ENCODE measurements around the gene TOM1L1.
"Not testable (repeated sequence)": the region's sequence is repeated elsewhere in the genome, so short reads cannot be mapped to it uniquely, and the experiment has no call there.

TOM1L1 gene, protein sequence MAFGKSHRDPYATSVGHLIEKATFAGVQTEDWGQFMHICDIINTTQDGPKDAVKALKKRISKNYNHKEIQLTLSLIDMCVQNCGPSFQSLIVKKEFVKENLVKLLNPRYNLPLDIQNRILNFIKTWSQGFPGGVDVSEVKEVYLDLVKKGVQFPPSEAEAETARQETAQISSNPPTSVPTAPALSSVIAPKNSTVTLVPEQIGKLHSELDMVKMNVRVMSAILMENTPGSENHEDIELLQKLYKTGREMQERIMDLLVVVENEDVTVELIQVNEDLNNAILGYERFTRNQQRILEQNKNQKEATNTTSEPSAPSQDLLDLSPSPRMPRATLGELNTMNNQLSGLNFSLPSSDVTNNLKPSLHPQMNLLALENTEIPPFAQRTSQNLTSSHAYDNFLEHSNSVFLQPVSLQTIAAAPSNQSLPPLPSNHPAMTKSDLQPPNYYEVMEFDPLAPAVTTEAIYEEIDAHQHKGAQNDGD

DNA sequence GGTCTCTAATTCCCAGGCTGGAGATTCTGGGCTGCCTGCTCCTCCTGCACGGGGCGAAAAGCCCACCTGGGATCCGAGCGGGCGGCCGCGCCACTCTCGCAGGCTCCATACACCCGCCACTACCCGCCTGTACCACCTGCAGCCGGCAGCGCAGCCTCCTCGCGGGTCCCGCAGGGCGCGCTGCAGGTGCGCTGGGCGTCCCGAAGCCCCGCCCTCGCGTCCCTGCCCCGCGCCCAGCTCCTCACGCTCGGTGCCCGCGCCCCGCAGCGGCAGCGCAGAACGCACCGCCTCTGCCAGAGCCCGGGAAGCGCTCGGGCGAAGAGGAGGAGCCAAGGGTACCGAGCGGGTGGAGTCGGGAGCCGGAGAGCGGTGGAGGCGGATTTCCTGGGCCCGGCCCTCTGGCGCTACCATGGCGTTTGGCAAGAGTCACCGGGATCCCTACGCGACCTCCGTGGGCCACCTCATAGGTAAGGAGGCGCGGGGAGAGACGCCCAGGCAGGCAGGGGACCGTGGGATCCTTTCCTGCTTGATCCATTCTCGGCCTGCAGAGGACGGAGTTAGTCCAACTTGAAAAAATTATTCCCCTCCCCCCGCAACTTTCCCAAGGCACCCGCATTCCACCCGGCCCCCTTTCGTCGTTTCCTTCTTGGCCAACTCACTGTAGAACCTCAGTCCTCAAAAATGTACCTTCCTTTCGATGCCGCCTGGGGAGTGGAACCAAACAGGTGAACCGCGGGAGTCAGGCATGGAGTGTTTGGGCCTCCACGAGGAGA lies at the start of gene TOM1L1:
TSS of gene TOM1L1 (plus strand) at position 396 of the 773 bp plus-strand sequence. CDS start at position 410, 14 bp downstream.
- peaks cover 6% of the 10 kb centered on the region for H3K4me1 Mint-ChIP-seq
- DNase-seq, result peak; percentile 20
- no peaks in the 10 kb centered on the region for H3K9me3 Mint-ChIP-seq
- ATAC-seq, result peak; percentile 63
- peak within 1 kb of the TSS; percentile 19 for H3K4me3 Mint-ChIP-seq
- no peak within 1 kb of the TSS for H3K27ac Mint-ChIP-seq
- H3K36me3 Mint-ChIP-seq (ENCODE audit: low read depth), result no peaks in the 10 kb centered on the region
- H3K27me3 Mint-ChIP-seq, result peaks cover 44% of the 10 kb centered on the region

GRCh38 chr17:54859187-54859586 lies 41.5 kb upstream of the TOM1L1 start:
- Mint-ChIP-seq H3K4me1 (no peaks in the 10 kb centered on the region), H3K4me3 (no peak overlapping the region), H3K36me3 (ENCODE audit: low read depth) (no peaks in the 10 kb centered on the region), H3K9me3 (no peaks in the 10 kb centered on the region), H3K27ac (no peak overlapping the region), H3K27me3 (no peaks in the 10 kb centered on the region)
- ATAC-seq (no peak), DNase-seq (no peak)

GRCh38 chr17:54860617-54861470 lies 39.8 kb upstream of the TOM1L1 start:
- no peak overlapping the region for H3K4me3 Mint-ChIP-seq
- ATAC-seq (no peak), DNase-seq (no peak)
- no peaks in the 10 kb centered on the region for H3K9me3 Mint-ChIP-seq
- no peaks in the 10 kb centered on the region for H3K4me1 Mint-ChIP-seq
- H3K27me3 Mint-ChIP-seq, result peaks cover 3% of the 10 kb centered on the region
- no peak overlapping the region for H3K27ac Mint-ChIP-seq
- no peaks in the 10 kb centered on the region for H3K36me3 Mint-ChIP-seq (ENCODE audit: low read depth)

GRCh38 chr17:54861471-54861983 lies 39.1 kb upstream of the TOM1L1 start:
- H3K4me1 Mint-ChIP-seq, result no peaks in the 10 kb centered on the region
- ATAC-seq, result no peak
- H3K27ac Mint-ChIP-seq, result no peak overlapping the region
- no peaks in the 10 kb centered on the region for H3K36me3 Mint-ChIP-seq (ENCODE audit: low read depth)
- no peak for DNase-seq
- no peaks in the 10 kb centered on the region for H3K9me3 Mint-ChIP-seq
- peaks cover 3% of the 10 kb centered on the region for H3K27me3 Mint-ChIP-seq
- no peak overlapping the region for H3K4me3 Mint-ChIP-seq

GRCh38 chr17:54863176-54863575 lies 37.5 kb upstream of the TOM1L1 start:
- H3K27ac Mint-ChIP-seq, result no peak overlapping the region
- no peak overlapping the region for H3K4me3 Mint-ChIP-seq
- DNase-seq (no peak), ATAC-seq (no peak)
- no peaks in the 10 kb centered on the region for H3K36me3 Mint-ChIP-seq (ENCODE audit: low read depth)
- H3K4me1 Mint-ChIP-seq, result no peaks in the 10 kb centered on the region
- peaks cover 3% of the 10 kb centered on the region for H3K27me3 Mint-ChIP-seq
- no peaks in the 10 kb centered on the region for H3K9me3 Mint-ChIP-seq

DNA sequence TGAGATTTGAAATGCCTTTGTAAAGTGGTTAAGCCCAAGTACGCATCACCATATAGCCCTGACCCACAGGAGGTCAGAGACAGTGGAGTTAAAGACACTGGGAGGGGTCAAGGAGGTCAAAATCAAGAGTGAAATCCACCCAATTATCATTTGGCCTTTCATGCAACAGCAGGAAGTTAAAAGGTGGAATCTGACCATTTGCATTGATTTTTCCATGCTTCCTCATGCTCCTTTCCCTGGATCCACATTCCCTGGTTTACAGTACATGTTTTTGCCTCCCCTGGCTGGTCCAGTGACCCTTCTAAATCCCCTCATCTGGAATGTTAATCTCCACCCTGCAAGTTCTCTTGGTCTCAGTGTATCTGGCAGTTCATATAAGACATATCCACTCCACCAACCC lies 36.6 kb upstream of the TOM1L1 start:
- no peak overlapping the region for H3K4me3 Mint-ChIP-seq
- no peaks in the 10 kb centered on the region for H3K9me3 Mint-ChIP-seq
- DNase-seq (no peak), ATAC-seq (no peak)
- peaks cover 3% of the 10 kb centered on the region for H3K27me3 Mint-ChIP-seq
- no peaks in the 10 kb centered on the region for H3K36me3 Mint-ChIP-seq (ENCODE audit: low read depth)
- H3K27ac Mint-ChIP-seq, result no peak overlapping the region
- no peaks in the 10 kb centered on the region for H3K4me1 Mint-ChIP-seq

DNA sequence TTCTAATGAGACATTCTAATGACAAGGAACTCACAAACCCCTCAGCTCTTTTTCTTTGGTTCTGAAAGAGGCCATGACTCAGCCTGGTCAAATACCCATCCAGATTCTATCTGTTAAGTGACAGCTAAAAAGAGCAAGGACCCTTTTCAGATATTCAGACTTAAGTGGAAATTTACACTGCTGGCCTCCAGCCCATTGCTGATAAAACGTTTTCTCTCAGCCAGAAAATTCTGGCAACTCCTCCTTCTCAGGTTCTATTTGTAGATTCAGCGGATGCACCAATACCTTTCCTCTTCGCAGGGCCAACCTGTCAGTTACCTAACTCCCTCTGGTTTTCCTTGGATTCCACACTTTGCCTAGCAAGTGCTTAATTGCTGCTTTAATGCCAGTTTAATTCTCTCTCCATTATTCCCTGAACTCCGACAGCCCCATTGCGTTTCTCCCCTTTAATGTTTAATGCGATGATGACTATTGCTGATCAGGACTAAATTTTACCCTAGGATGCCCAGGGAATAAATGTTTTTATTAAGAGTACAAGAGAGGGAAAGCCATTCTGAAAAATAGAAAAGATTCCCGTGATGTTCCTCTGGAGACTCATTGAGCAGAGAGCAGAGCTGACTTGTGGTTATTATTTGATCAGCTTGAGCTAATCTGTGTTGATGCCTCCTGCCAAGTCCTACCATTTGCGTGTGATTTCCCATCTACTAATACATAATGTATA lies 35.9 kb upstream of the TOM1L1 start:
- Mint-ChIP-seq H3K9me3 (no peaks in the 10 kb centered on the region), H3K4me3 (no peak overlapping the region), H3K27me3 (peaks cover 3% of the 10 kb centered on the region), H3K36me3 (ENCODE audit: low read depth) (no peaks in the 10 kb centered on the region), H3K4me1 (no peaks in the 10 kb centered on the region), H3K27ac (no peak overlapping the region)
- ATAC-seq (no peak), DNase-seq (no peak)

- Mint-ChIP-seq H3K4me3 (no peak overlapping the region), H3K4me1 (no peaks in the 10 kb centered on the region), H3K27me3 (peaks cover 5% of the 10 kb centered on the region), H3K27ac (no peak overlapping the region), H3K36me3 (ENCODE audit: low read depth) (no peaks in the 10 kb centered on the region), H3K9me3 (no peaks in the 10 kb centered on the region)
- no peak for DNase-seq
- no peak for ATAC-seq
These were observed 33.0 kb upstream of the TOM1L1 start for GRCh38 chr17:54867634-54868033.

DNA sequence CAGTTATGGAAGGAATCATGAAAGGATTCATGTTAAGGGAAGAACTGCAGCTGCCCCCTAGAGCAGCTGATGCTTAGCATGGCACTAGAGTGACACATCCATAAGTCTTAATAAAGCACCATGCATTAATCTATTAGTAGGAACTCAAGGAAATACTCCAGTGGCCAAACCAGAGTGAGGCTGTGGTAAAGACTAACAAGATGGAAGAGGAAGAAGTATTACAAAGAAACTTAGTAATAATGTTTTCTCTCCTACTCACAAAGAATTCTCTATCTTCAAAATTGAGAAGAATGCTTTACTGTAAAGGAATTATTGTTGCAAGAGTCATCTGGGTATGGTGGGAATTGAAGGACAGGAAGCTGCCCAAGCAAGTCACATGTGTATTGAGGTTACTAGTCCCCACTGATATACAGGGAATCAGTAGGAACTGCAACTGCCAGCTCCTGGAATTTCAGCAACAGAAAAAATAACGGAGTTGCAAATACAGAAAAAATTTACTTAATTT lies 29.9 kb upstream of the TOM1L1 start:
- Mint-ChIP-seq H3K27me3 (peaks cover 2% of the 10 kb centered on the region), H3K4me3 (no peak overlapping the region), H3K4me1 (no peaks in the 10 kb centered on the region), H3K9me3 (no peaks in the 10 kb centered on the region), H3K36me3 (ENCODE audit: low read depth) (no peaks in the 10 kb centered on the region), H3K27ac (no peak overlapping the region)
- no peak for ATAC-seq
- no peak for DNase-seq

GRCh38 chr17:54875906-54876305 lies 24.7 kb upstream of the TOM1L1 start:
- not testable (repeated sequence) for ATAC-seq; H3K9me3 Mint-ChIP-seq; H3K27ac Mint-ChIP-seq; H3K4me3 Mint-ChIP-seq; H3K27me3 Mint-ChIP-seq; DNase-seq; H3K36me3 Mint-ChIP-seq (ENCODE audit: low read depth); H3K4me1 Mint-ChIP-seq

- no peaks in the 10 kb centered on the region for H3K4me1 Mint-ChIP-seq
- H3K27me3 Mint-ChIP-seq, result peaks cover 4% of the 10 kb centered on the region
- DNase-seq (no peak), ATAC-seq (no peak)
- no peak overlapping the region for H3K4me3 Mint-ChIP-seq
- no peaks in the 10 kb centered on the region for H3K36me3 Mint-ChIP-seq (ENCODE audit: low read depth)
- H3K27ac Mint-ChIP-seq, result no peak overlapping the region
- no peaks in the 10 kb centered on the region for H3K9me3 Mint-ChIP-seq
These were observed 23.9 kb upstream of the TOM1L1 start for GRCh38 chr17:54876656-54877195.

DNA sequence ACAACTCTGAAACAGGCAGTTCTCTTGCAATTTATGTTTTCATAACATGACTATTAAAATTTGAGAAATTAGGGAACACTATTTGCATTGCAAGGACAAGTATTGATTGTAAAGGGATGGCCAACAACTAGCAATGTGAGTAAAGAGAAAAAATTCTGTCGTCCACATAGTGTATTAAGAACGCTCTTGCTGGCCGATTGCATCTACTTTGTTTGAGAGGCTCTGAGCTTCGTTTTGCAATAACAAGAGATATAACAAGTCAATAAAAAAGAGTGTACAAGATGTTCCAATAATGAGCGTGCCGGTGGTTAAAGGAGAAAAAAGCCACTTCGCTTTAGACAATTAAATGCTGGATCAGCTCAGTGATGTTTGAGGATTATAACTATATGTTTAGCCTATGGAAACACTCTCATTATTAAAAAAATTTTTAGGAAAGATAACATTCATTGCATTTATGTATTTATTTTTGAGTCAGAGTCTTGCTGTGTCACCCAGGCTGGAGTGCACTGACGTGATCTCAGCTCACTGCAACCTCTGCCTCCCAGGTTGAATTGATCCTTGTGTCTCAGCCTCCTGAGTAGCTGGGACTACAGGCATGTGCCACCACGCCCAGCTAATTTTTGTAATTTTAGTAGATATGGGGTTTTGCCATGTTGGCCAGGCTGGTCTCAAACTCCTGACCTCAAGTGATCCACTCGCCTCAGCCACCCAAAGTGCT lies 19.2 kb upstream of the TOM1L1 start:
- Mint-ChIP-seq H3K9me3 (no peaks in the 10 kb centered on the region), H3K4me1 (no peaks in the 10 kb centered on the region), H3K27ac (no peak overlapping the region), H3K27me3 (peaks cover 2% of the 10 kb centered on the region), H3K36me3 (ENCODE audit: low read depth) (no peaks in the 10 kb centered on the region), H3K4me3 (no peak overlapping the region)
- no peak for ATAC-seq
- no peak for DNase-seq

DNA sequence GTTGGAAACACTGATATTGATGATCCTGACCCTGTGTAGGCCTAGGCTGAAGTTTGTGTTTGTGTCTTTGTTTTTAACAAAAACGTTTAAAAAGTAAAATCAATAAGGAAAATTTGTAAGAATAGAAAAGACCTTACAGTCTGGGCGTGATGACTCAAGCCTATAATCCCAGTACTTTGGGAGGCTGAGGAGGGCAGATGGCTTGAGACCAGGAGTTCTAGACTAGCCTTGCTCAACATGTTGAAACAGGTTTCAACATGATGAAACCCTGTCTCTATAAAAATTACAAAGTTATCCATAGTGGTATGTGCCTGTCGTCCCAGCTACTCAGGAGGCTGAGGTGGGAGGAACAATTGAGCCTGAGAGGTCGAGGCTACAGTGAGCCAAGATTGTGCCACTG lies 18.3 kb upstream of the TOM1L1 start:
- H3K27me3 Mint-ChIP-seq, result no peaks in the 10 kb centered on the region
- DNase-seq (no peak), ATAC-seq (no peak)
- no peak overlapping the region for H3K27ac Mint-ChIP-seq
- no peaks in the 10 kb centered on the region for H3K9me3 Mint-ChIP-seq
- H3K4me3 Mint-ChIP-seq, result no peak overlapping the region
- H3K4me1 Mint-ChIP-seq, result no peaks in the 10 kb centered on the region
- no peaks in the 10 kb centered on the region for H3K36me3 Mint-ChIP-seq (ENCODE audit: low read depth)

Measured in activated naive CD8-positive, alpha-beta T cell treated with anti-CD3 and anti-CD28 coated beads, Interleukin-2, amount 50 U/mL, for 24 hours (primary cell).